MM.1S (cell line): ENCODE results near the gene CYB561A3.

Experiments used
- DNase-seq: peaks from one replicate; pipeline ENCODE4 v3.0.0-alpha.2; 2015
- H2AFZ ChIP-seq: fragments of 300-600 bp; sonication (generic); 2 replicates; pipeline ENCODE4 v1.6.0; 2016; ENCODE audit warnings: antibody characterized with exemption, low read length
- H3F3A ChIP-seq: fragments of 300-600 bp; sonication (generic); 2 replicates; pipeline ENCODE4 v1.6.1; 2016; ENCODE audit warnings: mild to moderate bottlenecking, antibody characterized with exemption, low read length, moderate library complexity, mixed read lengths; ENCODE audit not compliant: insufficient read depth
- H3K27ac ChIP-seq: fragments of 300-600 bp; sonication (generic); 2 replicates; pipeline ENCODE4 v1.5.1; 2016; ENCODE audit warnings: mild to moderate bottlenecking, low read length
- H3K27me3 ChIP-seq: fragments of 300-600 bp; sonication (generic); replicated peaks from 2 replicates; pipeline ENCODE4 v1.6.0; 2016; ENCODE audit warnings: low read length; ENCODE audit not compliant: insufficient read depth
- H3K36me3 ChIP-seq: fragments of 300-600 bp; sonication (generic); replicated peaks from 2 replicates; pipeline ENCODE4 v1.6.1; 2016; ENCODE audit warnings: mild to moderate bottlenecking, low read length, mixed read lengths; ENCODE audit not compliant: insufficient read depth
- H3K4me1 ChIP-seq: fragments of 300-600 bp; sonication (generic); 2 replicates; pipeline ENCODE4 v1.6.1; 2016; ENCODE audit warnings: low read length, mixed read lengths
- H3K4me2 ChIP-seq: fragments of 300-600 bp; sonication (generic); 2 replicates; pipeline ENCODE4 v1.6.0; 2016; ENCODE audit warnings: low read depth, low read length
- H3K4me3 ChIP-seq: fragments of 300-600 bp; sonication (generic); 2 replicates; pipeline ENCODE4 v1.5.1; 2016; ENCODE audit warnings: low read length, mixed read lengths
- H3K79me2 ChIP-seq: fragments of 300-600 bp; sonication (generic); 2 replicates; pipeline ENCODE4 v1.6.1; 2016; ENCODE audit warnings: mixed run types, low read length, mixed read lengths
- H3K9ac ChIP-seq: fragments of 300-600 bp; sonication (generic); 2 replicates; pipeline ENCODE4 v1.6.1; 2016; ENCODE audit warnings: low read length, mixed read lengths
- H3K9me2 ChIP-seq: fragments of 300-600 bp; sonication (generic); replicated peaks from 2 replicates; pipeline ENCODE4 v1.6.1; 2016; ENCODE audit warnings: mild to moderate bottlenecking, low read length, mixed read lengths; ENCODE audit not compliant: insufficient read depth
- H3K9me3 ChIP-seq: fragments of 300-600 bp; sonication (generic); replicated peaks from 2 replicates; pipeline ENCODE4 v1.6.1; 2016; ENCODE audit warnings: mild to moderate bottlenecking, low read length, mixed read lengths; ENCODE audit not compliant: insufficient read depth
- H4K20me1 ChIP-seq: fragments of 300-600 bp; sonication (generic); 2 replicates; pipeline ENCODE4 v1.6.1; 2016; ENCODE audit warnings: mild to moderate bottlenecking, low read length, moderate library complexity, mixed read lengths; ENCODE audit not compliant: insufficient read depth
- CTCF ChIP-seq: fragments of 300-600 bp; sonication (generic); IDR thresholded peaks from 2 replicates; pipeline ENCODE4 v1.5.1; 2016; ENCODE audit warnings: antibody characterized with exemption, low read length, mixed read lengths
- EZH2 ChIP-seq: fragments of 300-600 bp; sonication (generic); optimal IDR thresholded peaks from 2 replicates; pipeline ENCODE3; 2017; ENCODE audit warnings: low read depth, mild to moderate bottlenecking, antibody characterized with exemption, low read length, mixed read lengths
- EZH2phosphoT487 ChIP-seq: fragments of 300-600 bp; sonication (generic); IDR thresholded peaks from 2 replicates; pipeline ENCODE4 v1.6.1; 2018; ENCODE audit warnings: antibody characterized with exemption, low read length

The CYB561A3 gene

GRCh38 chr11:61333550-61334433 lies 27.9 kb downstream of the CYB561A3 start:
- Histone ChIP-seq H2AFZ (peak overlapping the region; percentile 80), H3F3A (0 out of 2 replicates have a peak, but pooled peaks cover 4% of the 10 kb centered on the region), H4K20me1 (no peaks in the 10 kb centered on the region), H3K4me1 (peaks cover 28% of the 10 kb centered on the region), H3K79me2 (peaks cover 48% of the 10 kb centered on the region), H3K4me2 (peak overlapping the region; percentile 85), H3K27me3 (no peaks in the 10 kb centered on the region), H3K4me3 (peak overlapping the region; percentile 81), H3K36me3 (peaks cover 6% of the 10 kb centered on the region; the same call in 1 of the 2 replicates), H3K9me3 (no peaks in the 10 kb centered on the region), H3K9ac (peak overlapping the region; percentile 99), H3K27ac (peak overlapping the region; percentile 46; the same call in 1 of the 2 replicates), H3K9me2 (no peaks in the 10 kb centered on the region)
- TF ChIP-seq EZH2phosphoT487 (no peak), EZH2 (no peak), CTCF (no peak)
- peak; percentile 22 for DNase-seq

- TF ChIP-seq EZH2phosphoT487 (no peak), EZH2 (no peak), CTCF (no peak)
- Histone ChIP-seq H3F3A (0 out of 2 replicates have a peak, but pooled peaks cover 4% of the 10 kb centered on the region), H3K27me3 (no peaks in the 10 kb centered on the region), H3K9me3 (no peaks in the 10 kb centered on the region), H3K9ac (peak within 1 kb of the TSS; percentile 99), H3K36me3 (peaks cover 10% of the 10 kb centered on the region; the same call in 1 of the 2 replicates), H3K4me2 (peak within 1 kb of the TSS; percentile 85), H3K4me3 (peak within 1 kb of the TSS; percentile 81), H4K20me1 (0 out of 2 replicates have a peak, but pooled peaks cover under 1% of the 10 kb centered on the region), H3K4me1 (peaks cover 28% of the 10 kb centered on the region), H3K27ac (peak within 1 kb of the TSS; percentile 53; the same call in 1 of the 2 replicates), H2AFZ (peak within 1 kb of the TSS; percentile 82), H3K9me2 (no peaks in the 10 kb centered on the region), H3K79me2 (peaks cover 57% of the 10 kb centered on the region)
- peak; percentile 97 for DNase-seq
Measured at GRCh38 chr11:61332797-61333549, 28.7 kb downstream of the CYB561A3 start, which contains the start of the genes DDB1 and TKFC. DDB1 (minus strand) TSS chr11:61333105; CDS start chr11:61332968, 137 bp downstream. TKFC (plus strand) TSS chr11:61333228; CDS start chr11:61334729, 1,501 bp downstream.

- Histone ChIP-seq H3K9ac (peak overlapping the region; percentile 99), H3K79me2 (peaks cover 63% of the 10 kb centered on the region), H4K20me1 (0 out of 2 replicates have a peak, but pooled peaks cover 5% of the 10 kb centered on the region), H3K9me2 (no peaks in the 10 kb centered on the region), H3K36me3 (peaks cover 13% of the 10 kb centered on the region; the same call in 1 of the 2 replicates), H3K27me3 (no peaks in the 10 kb centered on the region), H3K9me3 (no peaks in the 10 kb centered on the region), H3K4me3 (peak overlapping the region; percentile 81), H3K4me1 (peaks cover 28% of the 10 kb centered on the region), H3K27ac (peak overlapping the region; percentile 53; the same call in 1 of the 2 replicates), H3K4me2 (peak overlapping the region; percentile 72), H3F3A (0 out of 2 replicates have a peak, but pooled peaks cover 4% of the 10 kb centered on the region), H2AFZ (peak overlapping the region; percentile 82)
- TF ChIP-seq EZH2phosphoT487 (no peak), EZH2 (no peak), CTCF (no peak)
- DNase-seq = no peak
Measured at GRCh38 chr11:61332281-61332796, 29.3 kb downstream of the CYB561A3 start.
